Measurements from ENCODE around the gene KLRK1.
A peak's percentile ranks its signal among the peaks of the same experiment; 100 is the strongest.

The KLRK1 gene

DNA sequence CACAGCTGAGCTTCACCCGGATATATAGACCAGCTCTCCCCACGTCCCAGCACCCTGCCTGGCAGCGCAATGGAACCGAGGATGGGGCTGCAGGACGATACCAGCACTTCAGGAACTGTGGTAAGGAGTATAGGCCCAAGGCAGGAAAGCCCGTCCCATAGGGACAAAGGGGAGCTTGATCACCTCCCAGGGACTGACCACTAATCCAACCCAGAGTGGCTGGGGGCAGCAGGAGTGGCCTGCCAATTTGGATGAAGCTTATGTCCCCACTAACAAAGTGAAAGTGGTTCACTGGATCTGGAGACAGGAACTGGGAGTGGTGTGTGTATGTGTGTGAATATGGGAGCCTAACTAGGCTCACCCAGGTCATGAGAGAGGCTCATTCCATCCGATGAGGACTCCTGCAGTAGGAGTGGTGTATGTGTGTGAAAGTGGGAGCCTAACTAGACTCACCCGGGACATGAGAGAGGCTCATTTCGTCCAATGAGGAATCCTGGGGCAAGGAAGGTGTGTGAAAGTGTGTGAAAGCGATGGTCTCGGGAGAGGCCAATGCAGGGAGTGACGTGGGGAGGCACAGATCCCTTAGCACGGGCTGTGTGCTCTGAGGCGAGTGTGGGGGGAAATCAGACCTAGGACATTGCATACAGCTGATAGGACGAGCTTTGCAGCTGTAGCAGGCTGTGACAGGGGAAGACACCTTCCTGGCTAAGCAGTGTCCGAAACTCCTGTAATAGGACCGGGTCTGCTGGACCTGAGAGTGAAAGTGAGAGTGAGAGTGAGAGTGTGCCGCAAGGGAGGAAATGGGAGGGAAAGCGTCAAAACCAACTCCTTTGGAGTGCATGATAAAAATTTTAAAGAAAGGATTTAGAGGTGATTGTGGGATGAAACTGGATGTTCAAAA is 25.7 kb downstream of the KLRK1 start:
- H3K4me3 ChIP-seq (ENCODE audit: low read depth, low read length), result peak overlapping the region; percentile 56
- TF ChIP-seq, protein P1, sequence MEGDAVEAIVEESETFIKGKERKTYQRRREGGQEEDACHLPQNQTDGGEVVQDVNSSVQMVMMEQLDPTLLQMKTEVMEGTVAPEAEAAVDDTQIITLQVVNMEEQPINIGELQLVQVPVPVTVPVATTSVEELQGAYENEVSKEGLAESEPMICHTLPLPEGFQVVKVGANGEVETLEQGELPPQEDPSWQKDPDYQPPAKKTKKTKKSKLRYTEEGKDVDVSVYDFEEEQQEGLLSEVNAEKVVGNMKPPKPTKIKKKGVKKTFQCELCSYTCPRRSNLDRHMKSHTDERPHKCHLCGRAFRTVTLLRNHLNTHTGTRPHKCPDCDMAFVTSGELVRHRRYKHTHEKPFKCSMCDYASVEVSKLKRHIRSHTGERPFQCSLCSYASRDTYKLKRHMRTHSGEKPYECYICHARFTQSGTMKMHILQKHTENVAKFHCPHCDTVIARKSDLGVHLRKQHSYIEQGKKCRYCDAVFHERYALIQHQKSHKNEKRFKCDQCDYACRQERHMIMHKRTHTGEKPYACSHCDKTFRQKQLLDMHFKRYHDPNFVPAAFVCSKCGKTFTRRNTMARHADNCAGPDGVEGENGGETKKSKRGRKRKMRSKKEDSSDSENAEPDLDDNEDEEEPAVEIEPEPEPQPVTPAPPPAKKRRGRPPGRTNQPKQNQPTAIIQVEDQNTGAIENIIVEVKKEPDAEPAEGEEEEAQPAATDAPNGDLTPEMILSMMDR (IDR thresholded peaks at IDR 0.05; ENCODE audit: low read depth, low read length), result no peak
- DNase-seq (ENCODE audit: low read depth, low spot score), result peak; percentile 56

GRCh38 chr12:10363658-10363913 is 26.3 kb downstream of the KLRK1 start:
- no peak for DNase-seq (ENCODE audit: low read depth, low spot score)
- in situ Hi-C loops (cut with HindIII; ENCODE audit: low sequenced_read_pairs), result no loop called here
- TF ChIP-seq, protein P1 (IDR thresholded peaks at IDR 0.05; ENCODE audit: low read depth, low read length), result no peak
- no peak overlapping the region for H3K4me3 ChIP-seq (ENCODE audit: low read depth, low read length)

More for the DNA sequence above, 25.7 kb downstream of the KLRK1 start:
- in situ Hi-C loops (cut with HindIII; ENCODE audit: low sequenced_read_pairs), result no loop called here

DNA sequence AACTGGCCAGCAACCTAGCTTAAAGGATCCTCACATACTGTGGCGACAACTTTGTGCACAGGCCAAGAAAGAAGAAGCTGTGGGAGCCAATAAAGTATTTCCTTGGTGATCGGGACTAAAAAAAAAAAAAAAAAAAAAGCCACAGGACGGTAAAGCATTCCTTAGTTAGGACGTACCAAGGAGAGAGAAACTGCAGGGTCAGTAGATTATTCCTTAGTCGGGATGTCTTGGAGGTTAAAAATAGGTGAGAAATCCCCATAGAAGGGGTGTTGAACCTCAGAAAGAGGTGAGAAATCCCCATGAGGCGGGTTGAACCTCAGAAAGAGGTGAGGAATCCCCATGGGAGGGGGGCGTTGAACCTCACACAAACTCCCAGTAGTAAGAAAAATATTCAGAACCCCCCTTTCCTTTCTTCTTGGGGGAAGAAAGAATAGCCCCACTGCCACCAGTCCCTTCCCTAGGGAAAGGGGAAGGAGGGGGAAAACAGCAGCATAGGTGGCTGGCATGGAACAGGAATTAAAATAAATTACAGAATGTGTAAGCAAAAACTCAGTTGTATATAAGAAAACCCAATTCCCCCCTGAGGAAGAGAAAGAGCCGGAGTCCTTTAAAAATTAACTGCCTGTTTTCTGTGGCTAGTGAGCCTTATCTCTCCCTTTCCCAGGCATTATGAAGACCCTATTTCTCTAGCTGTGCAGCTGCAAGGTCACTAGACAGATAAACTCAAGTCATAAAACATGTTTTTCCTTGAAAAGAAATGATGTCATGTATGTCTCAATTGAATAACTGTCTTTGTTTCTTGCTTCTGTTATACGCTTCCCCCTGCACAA is 26.8 kb downstream of the KLRK1 start:
- TF ChIP-seq, protein P1 (IDR thresholded peaks at IDR 0.05; ENCODE audit: low read depth, low read length), result no peak
- no peak for DNase-seq (ENCODE audit: low read depth, low spot score)

DNA sequence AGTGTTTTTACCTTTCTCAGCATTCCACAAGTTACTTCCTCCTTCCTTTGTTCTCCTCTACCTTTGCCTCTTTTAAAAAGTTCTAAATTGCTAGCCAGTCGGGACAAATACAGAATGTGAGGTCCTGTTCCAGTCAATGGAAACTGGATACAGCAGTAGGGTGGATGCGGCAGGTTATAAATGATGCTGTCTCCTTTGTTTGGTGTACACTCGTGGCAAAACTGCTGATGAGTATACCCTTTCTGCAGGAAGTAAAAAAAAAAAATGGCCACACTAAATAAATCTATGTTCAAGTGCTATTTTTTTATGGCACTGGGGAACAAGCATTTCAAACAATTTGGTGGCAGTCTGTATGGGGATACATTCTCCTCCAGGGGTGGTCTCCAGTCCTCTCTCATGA is 27.5 kb downstream of the KLRK1 start:
- TF ChIP-seq, protein P1 (IDR thresholded peaks at IDR 0.05; ENCODE audit: low read depth, low read length), result no peak

More for the DNA sequence above, 26.8 kb downstream of the KLRK1 start:
- H3K4me3 ChIP-seq (ENCODE audit: low read depth, low read length), result no peak overlapping the region
- in situ Hi-C loops (cut with HindIII; ENCODE audit: low sequenced_read_pairs), result no loop called here

GRCh38 chr12:10361622-10362021 is 28.2 kb downstream of the KLRK1 start:
- TF ChIP-seq, protein P1 (IDR thresholded peaks at IDR 0.05; ENCODE audit: low read depth, low read length), result no peak
- in situ Hi-C loops (cut with HindIII; ENCODE audit: low sequenced_read_pairs), result no loop called here
- peak; percentile 61 for DNase-seq (ENCODE audit: low read depth, low spot score)
- H3K4me3 ChIP-seq (ENCODE audit: low read depth, low read length), result no peak overlapping the region

More for the DNA sequence above, 27.5 kb downstream of the KLRK1 start:
- in situ Hi-C loops (cut with HindIII; ENCODE audit: low sequenced_read_pairs), result no loop called here
- no peak for DNase-seq (ENCODE audit: low read depth, low spot score)
- H3K4me3 ChIP-seq (ENCODE audit: low read depth, low read length), result no peak overlapping the region

DNA sequence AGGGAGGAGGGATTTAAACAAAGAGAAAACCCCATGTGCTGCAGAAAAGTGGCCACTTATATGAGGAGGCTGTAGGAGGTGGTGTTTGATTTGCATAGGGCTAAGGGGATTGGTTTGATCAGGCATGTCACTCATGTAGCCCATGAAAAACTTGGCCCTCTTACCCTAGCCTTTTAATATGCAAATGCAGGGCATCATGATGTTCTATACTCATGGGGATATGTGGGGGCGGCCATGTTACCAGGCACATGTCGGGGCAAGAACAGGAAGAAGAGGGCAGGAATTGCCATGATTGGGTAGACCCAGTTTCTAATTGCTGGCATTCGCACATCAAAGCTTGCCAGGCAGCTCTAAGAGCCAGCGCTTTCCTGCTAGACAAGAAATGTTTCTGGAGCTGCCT is 28.8 kb downstream of the KLRK1 start:
- in situ Hi-C loops (cut with HindIII; ENCODE audit: low sequenced_read_pairs), result no loop called here
- H3K4me3 ChIP-seq (ENCODE audit: low read depth, low read length), result no peak overlapping the region
- TF ChIP-seq, protein P1 (IDR thresholded peaks at IDR 0.05; ENCODE audit: low read depth, low read length), result no peak
- DNase-seq (ENCODE audit: low read depth, low spot score), result no peak
